Upper lobe of left lung (tissue), 6 donors: ENCODE measurements around the gene ZNF652. TPM values are rescaled to one million over a fixed set of nuclear protein-coding genes. Genes with fewer than 3 reads are reported as not detected.

Source experiments
- ATAC-seq, 2 donors: fragments of 200-7000 bp; cut with Tn5 transposase; one replicate each; pipeline ENCODE4 v1.9.1; 2022; ENCODE audit warnings: mild to moderate bottlenecking in 2 of 2, moderate library complexity in 2 of 2; ENCODE audit not compliant: low FRiP score in 2 of 2
- DNase-seq, 2 donors: peaks; one replicate each; pipeline ENCODE4 v3.0.0-alpha.2; 2019 to 2020
- H3K27ac ChIP-seq, 4 donors: fragments of 200-600 bp; sonication (generic); one replicate each; pipeline ENCODE4 v1.5.1; 2016 to 2019
- H3K27me3 ChIP-seq, 4 donors: fragments of 200-600 bp; sonication (generic); one replicate each; pipeline ENCODE4 v1.5.1; 2017 to 2019
- H3K36me3 ChIP-seq, 4 donors: fragments of 200-600 bp; sonication (generic); one replicate each; pipeline ENCODE4 v1.5.1; 2016 to 2019
- H3K4me1 ChIP-seq, 4 donors: fragments of 200-600 bp; sonication (generic); one replicate each; pipeline ENCODE4 v1.5.1; 2018 to 2019
- H3K4me3 ChIP-seq, 4 donors: fragments of 200-600 bp; sonication (generic); one replicate each; pipeline ENCODE4 v1.5.1; 2017 to 2019; ENCODE audit warnings: mild to moderate bottlenecking in 2 of 4, moderate library complexity in 1 of 4
- H3K9me3 ChIP-seq, 4 donors: fragments of 200-600 bp; sonication (generic); one replicate each; pipeline ENCODE4 v1.5.1; 2018 to 2019
- EP300 ChIP-seq, 4 donors: sonication (generic); formaldehyde crosslinking; IDR thresholded peaks; one replicate each; pipeline ENCODE4 v1.5.1; 2017; ENCODE audit warnings: antibody characterized with exemption in 4 of 4, control low read depth in 2 of 4
- POLR2A ChIP-seq, 4 donors: fragments of 450-650 bp; IDR thresholded peaks; one replicate each; pipeline ENCODE4 v1.5.1; 2016 to 2017; ENCODE audit warnings: antibody characterized with exemption in 4 of 4, mild to moderate bottlenecking in 2 of 4
- POLR2AphosphoS5 ChIP-seq, 2 donors: sonication (generic); formaldehyde crosslinking; IDR thresholded peaks; one replicate each; pipeline ENCODE4 v1.5.1; 2017; ENCODE audit warnings: antibody characterized with exemption in 2 of 2
- WGBS, 2 donors: methylation state at CpG; one replicate each; pipeline ENCODE4 v1.1.5; 2017 to 2018; 5-methylcytosine and 5-hydroxymethylcytosine counted together
- total RNA-seq, 6 donors: library from RNA; depleted of rRNA in 4 of 6; stranded (reverse); fragments of >200 nt in 4 of 6; gene quantifications; one replicate each; pipeline versions ENCODE4 v1.1.0 to v1.2.1, GENCODE V29; 2016 to 2021
- TF ChIP-seq, protein P1 (sequence below), 6 experiments: fragments of 450-650 bp in 4 of 6; fragments of 200-600 bp in 2 of 6; sonication (generic) in 2 of 6; IDR thresholded peaks; one replicate each; pipeline ENCODE4 v1.5.1; 2016 to 2019; ENCODE audit warnings: antibody characterized with exemption in 6 of 6
- donor health status: DM: no; HTN: no; CAD: no; lungs with moderate emphysema.
- donor health status: DM: no; HTN: yes; CAD: no; lungs with severe emphysema.

ZNF652 gene
- total RNA-seq, 6 donors from 2014 or later: 29.4 to 69.4 (median 41.5) TPM

- Histone ChIP-seq H3K27me3 (no peaks in the 10 kb centered on the region), H3K9me3 (no peaks in the 10 kb centered on the region), H3K36me3 (peaks cover 0 to 14% (median 1%) of the 10 kb centered on the region in 4 donors), H3K27ac (peak overlapping the region in 3 of 4 donors; percentile 8 to 62 (median 58)), H3K4me3 (no peak overlapping the region), H3K4me1 (peaks cover 0 to 25% (median 15%) of the 10 kb centered on the region in 4 donors)
- ATAC-seq (peak in 1 of 2 donors; percentile 52), DNase-seq (no peak)
- TF ChIP-seq EP300 (IDR thresholded peaks at IDR 0.05) (no peak), POLR2A (IDR thresholded peaks at IDR 0.05) (no peak), POLR2AphosphoS5 (IDR thresholded peaks at IDR 0.05) (no peak)
- TF ChIP-seq, protein P1, sequence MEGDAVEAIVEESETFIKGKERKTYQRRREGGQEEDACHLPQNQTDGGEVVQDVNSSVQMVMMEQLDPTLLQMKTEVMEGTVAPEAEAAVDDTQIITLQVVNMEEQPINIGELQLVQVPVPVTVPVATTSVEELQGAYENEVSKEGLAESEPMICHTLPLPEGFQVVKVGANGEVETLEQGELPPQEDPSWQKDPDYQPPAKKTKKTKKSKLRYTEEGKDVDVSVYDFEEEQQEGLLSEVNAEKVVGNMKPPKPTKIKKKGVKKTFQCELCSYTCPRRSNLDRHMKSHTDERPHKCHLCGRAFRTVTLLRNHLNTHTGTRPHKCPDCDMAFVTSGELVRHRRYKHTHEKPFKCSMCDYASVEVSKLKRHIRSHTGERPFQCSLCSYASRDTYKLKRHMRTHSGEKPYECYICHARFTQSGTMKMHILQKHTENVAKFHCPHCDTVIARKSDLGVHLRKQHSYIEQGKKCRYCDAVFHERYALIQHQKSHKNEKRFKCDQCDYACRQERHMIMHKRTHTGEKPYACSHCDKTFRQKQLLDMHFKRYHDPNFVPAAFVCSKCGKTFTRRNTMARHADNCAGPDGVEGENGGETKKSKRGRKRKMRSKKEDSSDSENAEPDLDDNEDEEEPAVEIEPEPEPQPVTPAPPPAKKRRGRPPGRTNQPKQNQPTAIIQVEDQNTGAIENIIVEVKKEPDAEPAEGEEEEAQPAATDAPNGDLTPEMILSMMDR (IDR thresholded peaks at IDR 0.05): no peak
- 70 to 75% methylated on average over 13 of the region's 13 CpGs for WGBS, 2 donors
Observed at GRCh38 chr17:49316889-49317675, 45.0 kb downstream of the ZNF652 start.

DNA sequence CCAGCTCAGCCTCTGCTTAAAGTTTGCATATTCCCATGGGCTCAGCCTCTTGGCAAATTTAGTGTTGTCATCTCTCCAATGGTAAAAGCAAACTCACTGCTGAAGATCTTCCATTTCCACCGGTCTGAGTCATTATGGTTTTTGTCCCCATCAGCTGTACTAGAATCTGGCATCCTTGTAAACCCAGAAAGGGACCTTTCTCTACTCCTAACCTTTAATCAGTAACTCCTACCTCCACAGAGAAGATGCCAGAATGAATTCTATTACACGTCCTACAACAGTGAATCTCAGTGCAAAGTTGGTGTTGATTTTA lies 45.8 kb downstream of the ZNF652 start:
- 63 to 69% methylated on average over 2 of the region's 2 CpGs for WGBS, 2 donors
- Histone ChIP-seq H3K27ac (peak overlapping the region in 2 of 4 donors; percentile 58 to 62), H3K4me3 (no peak overlapping the region)

GRCh38 chr17:49315551-49316257 lies 46.3 kb downstream of the ZNF652 start:
- peak overlapping the region in 2 of 4 donors; percentile 58 to 62 for H3K27ac ChIP-seq
- TF ChIP-seq EP300 (IDR thresholded peaks at IDR 0.05) (no peak), POLR2AphosphoS5 (IDR thresholded peaks at IDR 0.05) (no peak), POLR2A (IDR thresholded peaks at IDR 0.05) (no peak)
- TF ChIP-seq, protein P1 (IDR thresholded peaks at IDR 0.05): peak; percentile 37 to 78 (median 69)
- DNase-seq (peak in 1 of 2 donors; percentile 85), ATAC-seq (peak; percentile 94 to 96)
- no peaks in the 10 kb centered on the region for H3K27me3 ChIP-seq
- H3K36me3 ChIP-seq: peaks cover 3 to 28% (median 12%) of the 10 kb centered on the region in 4 donors
- H3K4me3 ChIP-seq: peak overlapping the region in 2 of 4 donors; percentile 5 to 24
- WGBS, 2 donors: 41 to 44% methylated on average over 9 of the region's 9 CpGs
- H3K9me3 ChIP-seq: no peaks in the 10 kb centered on the region
- H3K4me1 ChIP-seq: peaks cover 0 to 25% (median 15%) of the 10 kb centered on the region in 4 donors

More for the DNA sequence above, 45.8 kb downstream of the ZNF652 start:
- peaks cover 0 to 25% (median 15%) of the 10 kb centered on the region in 4 donors for H3K4me1 ChIP-seq
- no peaks in the 10 kb centered on the region for H3K27me3 ChIP-seq
- DNase-seq: no peak
- ATAC-seq: no peak
- peaks cover 3 to 22% (median 8%) of the 10 kb centered on the region in 4 donors for H3K36me3 ChIP-seq
- no peak for TF ChIP-seq EP300 (IDR thresholded peaks at IDR 0.05)
- no peaks in the 10 kb centered on the region for H3K9me3 ChIP-seq

DNA sequence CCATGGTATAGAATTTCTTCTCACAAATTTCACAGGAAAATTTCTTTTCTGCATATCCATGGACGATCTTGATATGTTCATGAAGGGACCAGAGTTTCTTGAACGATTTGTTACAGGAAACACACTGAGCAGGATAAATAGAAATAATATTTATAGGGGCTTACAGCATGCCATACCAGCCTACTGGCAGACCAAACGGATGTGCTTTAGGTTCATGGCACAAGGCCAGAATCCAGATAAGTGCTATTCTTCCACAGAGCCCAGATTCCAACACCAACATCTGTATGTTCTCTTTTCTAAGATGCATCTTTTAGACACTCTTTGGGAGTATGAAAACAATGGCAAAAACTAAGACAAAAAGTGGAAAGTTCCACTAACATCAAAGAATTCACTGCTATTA lies 49.3 kb downstream of the ZNF652 start:
- Histone ChIP-seq H3K36me3 (peaks cover 3 to 50% (median 17%) of the 10 kb centered on the region in 4 donors), H3K4me1 (peaks cover 0 to 20% (median 13%) of the 10 kb centered on the region in 4 donors)
- WGBS, 2 donors: 69 to 87% methylated on average over 3 of the region's 3 CpGs

GRCh38 chr17:49299996-49300395 lies 62.1 kb downstream of the ZNF652 start:
- ATAC-seq: no peak
- H3K36me3 ChIP-seq: peaks cover 0 to 50% (median 17%) of the 10 kb centered on the region in 4 donors
- no peaks in the 10 kb centered on the region for H3K27me3 ChIP-seq

More for the DNA sequence above, 49.3 kb downstream of the ZNF652 start:
- no peak overlapping the region for H3K27ac ChIP-seq
- no peaks in the 10 kb centered on the region for H3K27me3 ChIP-seq
- no peak for TF ChIP-seq POLR2AphosphoS5 (IDR thresholded peaks at IDR 0.05)
- TF ChIP-seq POLR2A (IDR thresholded peaks at IDR 0.05): no peak
- TF ChIP-seq EP300 (IDR thresholded peaks at IDR 0.05): no peak
- TF ChIP-seq, protein P1 (IDR thresholded peaks at IDR 0.05): no peak
- no peak overlapping the region for H3K4me3 ChIP-seq
- no peak for ATAC-seq
- H3K9me3 ChIP-seq: no peaks in the 10 kb centered on the region
- no peak for DNase-seq

More at GRCh38 chr17:49299996-49300395, 62.1 kb downstream of the ZNF652 start:
- TF ChIP-seq POLR2A (IDR thresholded peaks at IDR 0.05): no peak
- TF ChIP-seq, protein P1 (IDR thresholded peaks at IDR 0.05): no peak
- TF ChIP-seq POLR2AphosphoS5 (IDR thresholded peaks at IDR 0.05): no peak
- TF ChIP-seq EP300 (IDR thresholded peaks at IDR 0.05): no peak
- Histone ChIP-seq H3K4me3 (no peak overlapping the region), H3K9me3 (no peaks in the 10 kb centered on the region), H3K4me1 (no peaks in the 10 kb centered on the region), H3K27ac (no peak overlapping the region)
- WGBS, 2 donors: 88 to 89% methylated on average over 3 of the region's 3 CpGs
- no peak for DNase-seq
